Tongue (tissue), 2 donors: Measurements from ENCODE around the gene GALNT13. TPM values are rescaled to one million over a fixed set of nuclear protein-coding genes. Genes with fewer than 3 reads are reported as not detected.

ENCODE experiments used
- DNase-seq: peaks from one replicate; pipeline ENCODE4 v3.0.0-alpha.2; 2015
- total RNA-seq: library from RNA; depleted of rRNA; stranded (reverse); fragments of >200 nt; gene quantifications from one replicate; pipeline ENCODE4 v1.2.3, GENCODE V29; 2014

GALNT13 gene
- total RNA-seq, 1 donor from 2014 or later = 1.1 TPM

DNA sequence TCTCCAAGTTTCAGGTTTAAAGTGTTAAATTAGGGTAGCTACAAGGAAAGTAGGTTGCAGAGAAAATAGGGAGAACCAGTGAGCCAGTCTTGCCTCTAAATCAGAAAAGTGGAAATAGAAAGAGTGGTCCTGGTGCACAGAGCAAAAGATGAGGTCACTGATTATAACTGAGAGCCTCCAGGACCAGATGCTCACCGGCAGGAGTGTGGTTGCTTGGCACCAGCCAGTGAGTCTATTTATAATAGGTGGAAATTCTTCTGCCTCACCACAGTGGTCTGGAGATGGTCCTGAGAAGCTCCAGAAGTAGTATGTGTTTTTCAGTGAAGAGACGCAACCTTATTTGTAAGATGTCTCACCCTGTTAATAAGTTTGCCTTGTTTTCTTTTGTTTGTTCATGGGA lies 452.9 kb downstream of the GALNT13 start:
- DNase-seq = no peak

DNA sequence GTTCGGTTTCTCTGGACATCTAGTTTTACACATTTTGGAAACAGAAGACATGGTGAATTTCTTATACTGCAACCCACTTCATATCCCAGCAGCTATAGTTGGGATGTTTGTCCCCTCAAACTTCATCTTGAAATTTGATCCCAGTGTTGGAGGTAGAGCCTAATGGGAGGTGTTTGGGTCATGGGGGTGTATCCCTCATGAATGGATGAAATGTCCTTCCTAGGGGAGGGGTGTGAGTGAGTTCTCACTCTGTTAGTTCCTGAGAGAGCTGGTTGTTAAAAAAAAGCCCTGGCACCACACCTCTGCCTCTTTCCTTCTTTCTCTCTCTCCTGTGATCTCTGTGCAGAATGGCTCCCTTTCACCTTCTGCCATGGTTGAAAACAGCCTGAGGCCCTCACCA lies 457.8 kb downstream of the GALNT13 start:
- DNase-seq = no peak

GRCh38 chr2:154331784-154332183 lies 460.1 kb downstream of the GALNT13 start:
- DNase-seq = no peak

DNA sequence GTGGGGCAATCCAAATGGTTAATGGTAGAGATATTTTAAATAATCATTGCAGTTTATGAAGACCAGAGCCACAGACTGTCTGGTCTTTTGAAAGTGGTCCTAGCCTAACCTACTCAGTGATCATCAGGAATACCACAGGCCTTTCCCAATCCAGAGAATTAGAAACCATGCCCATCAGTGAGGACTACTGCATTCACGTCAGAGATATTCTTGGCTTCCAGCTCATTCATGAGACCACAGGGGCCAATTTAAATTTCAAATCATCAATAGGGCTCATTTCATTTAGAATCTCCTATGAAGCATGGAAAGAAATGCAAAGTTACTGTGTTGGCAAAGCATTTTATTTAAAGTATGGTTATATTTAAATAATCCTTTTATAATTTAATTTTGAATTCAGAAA lies 464.5 kb downstream of the GALNT13 start:
- no peak for DNase-seq

DNA sequence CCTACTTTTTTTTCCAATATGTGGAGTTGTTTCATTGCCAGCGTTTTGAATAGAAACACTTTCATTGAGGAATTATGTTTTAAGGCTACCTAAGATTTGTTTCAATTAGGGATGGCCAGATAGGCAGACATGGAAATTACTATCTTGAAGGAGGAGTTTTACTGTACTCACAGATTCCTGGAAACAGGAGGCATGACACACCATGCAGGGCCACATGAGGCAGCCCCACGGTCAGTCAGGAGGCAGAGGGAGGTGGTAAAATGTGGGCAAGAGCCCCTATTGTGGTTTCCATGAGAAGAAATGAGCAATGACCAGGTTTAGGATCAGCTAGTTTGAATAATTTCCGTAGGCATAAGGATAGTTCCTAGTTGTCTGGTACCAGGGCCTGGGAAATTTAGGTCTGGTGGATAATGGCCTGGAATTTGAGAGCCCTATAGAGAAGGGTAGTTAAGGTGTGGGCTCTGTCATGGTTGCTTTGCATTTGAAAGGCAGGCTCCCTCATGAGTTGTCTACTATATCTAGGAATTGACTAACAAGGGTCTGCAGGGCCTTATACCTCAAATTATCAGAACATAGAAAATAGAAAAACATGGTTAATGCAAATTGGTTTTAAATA lies 466.7 kb downstream of the GALNT13 start:
- DNase-seq = no peak

DNA sequence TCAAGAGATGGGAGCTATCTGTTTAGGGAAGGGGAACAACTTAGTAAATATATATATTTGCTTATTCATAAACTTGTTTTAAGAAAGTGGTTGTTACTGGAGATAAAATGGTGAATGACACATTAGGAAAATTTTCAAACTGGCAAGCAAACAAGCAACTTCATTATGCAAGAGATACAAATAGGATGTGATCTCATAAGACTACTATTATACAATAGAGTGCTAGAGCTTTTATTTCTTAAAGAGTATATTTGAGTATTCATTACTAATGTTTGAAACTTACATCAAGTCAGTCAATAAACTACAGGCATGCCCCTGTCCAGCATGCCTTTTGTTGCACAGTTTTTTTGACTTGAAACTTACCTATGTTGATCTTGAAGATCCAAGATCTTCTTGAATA lies 471.6 kb downstream of the GALNT13 start:
- no peak for DNase-seq

DNA sequence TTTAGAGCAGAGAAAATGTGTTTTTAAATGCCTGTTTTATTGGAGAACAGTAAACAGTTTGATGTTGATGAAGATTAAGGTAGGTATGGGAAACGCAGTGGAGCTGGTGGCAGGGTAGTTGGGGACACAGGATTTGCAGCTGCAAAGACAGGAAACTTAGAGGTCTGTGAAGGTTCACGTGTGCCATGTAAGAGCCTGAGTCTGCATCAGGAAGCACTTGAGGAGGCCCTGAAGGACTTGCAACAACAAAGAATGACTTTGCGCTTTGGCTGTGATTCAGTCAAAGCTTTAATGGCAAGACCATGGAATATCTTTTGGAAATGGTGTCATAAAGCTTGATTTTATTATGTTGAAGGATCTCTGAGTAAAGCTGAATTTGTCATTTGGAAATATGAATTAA lies 479.2 kb downstream of the GALNT13 start:
- no peak for DNase-seq

DNA sequence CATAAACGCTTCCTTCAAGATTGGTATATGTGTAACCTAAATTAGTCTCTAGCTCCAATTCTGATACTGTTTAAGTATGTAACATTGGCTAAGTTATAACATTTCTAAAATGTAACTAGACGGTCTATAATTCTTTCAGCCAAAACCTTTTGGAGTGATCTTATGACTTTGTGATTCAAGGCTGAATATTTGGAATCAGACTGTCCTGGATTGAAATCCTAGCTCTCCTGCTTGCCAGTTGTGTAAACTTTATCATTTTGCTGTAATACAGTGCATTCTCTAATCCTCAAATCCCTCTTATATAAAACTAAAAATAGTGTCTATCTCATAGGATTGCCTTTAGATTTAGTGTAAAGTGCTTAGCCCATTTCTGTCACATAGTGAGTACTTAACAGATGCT lies 489.6 kb downstream of the GALNT13 start:
- DNase-seq = no peak

DNA sequence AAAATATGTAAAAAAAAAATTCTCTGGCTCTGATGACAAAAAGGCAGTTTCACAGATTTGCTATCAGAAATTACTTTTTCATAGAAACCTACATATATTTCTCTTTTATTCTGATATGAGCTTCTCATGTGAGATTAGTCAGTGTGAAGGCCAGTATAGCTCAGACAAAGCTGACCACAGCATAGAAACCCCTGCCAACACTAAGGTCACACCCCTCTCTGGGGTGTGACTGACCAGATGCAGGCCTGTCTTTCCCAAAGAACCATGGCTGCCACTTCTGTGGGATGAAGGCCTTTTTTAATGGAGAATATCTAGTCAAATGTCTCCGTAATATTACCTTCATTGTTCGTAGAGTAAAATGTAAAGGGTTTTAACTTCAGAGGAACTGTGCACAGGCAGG lies 496.4 kb downstream of the GALNT13 start:
- no peak for DNase-seq

GRCh38 chr2:154370873-154371272 lies 499.2 kb downstream of the GALNT13 start:
- no peak for DNase-seq

DNA sequence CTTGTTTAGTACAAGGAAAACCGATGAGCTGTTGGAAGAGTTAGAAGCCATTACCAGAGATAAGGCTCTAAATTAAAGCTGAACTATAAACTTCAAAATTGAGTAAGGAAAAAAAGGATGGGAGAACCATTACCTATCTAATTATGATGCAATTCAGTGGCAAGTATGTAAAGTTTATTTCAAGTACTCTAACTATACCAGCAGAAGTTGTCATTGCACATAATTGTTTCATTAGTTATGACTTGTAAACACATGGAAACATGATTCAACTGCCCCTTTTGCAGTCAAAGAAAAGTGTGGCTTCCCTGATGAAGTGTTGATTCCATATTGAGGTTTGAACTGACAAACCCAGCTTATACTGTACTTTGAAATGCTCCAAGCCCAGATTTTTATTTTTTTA lies 502.7 kb downstream of the GALNT13 start:
- no peak for DNase-seq

GRCh38 chr2:154375579-154375931 lies 503.8 kb downstream of the GALNT13 start:
- DNase-seq = peak; percentile 72

- peak; percentile 56 for DNase-seq
Observed at GRCh38 chr2:154381931-154382794, 510.4 kb downstream of the GALNT13 start.

- DNase-seq = no peak
Observed at GRCh38 chr2:154386186-154386585, 514.5 kb downstream of the GALNT13 start.

- DNase-seq = no peak
Observed at GRCh38 chr2:154391051-154391450, 519.3 kb downstream of the GALNT13 start.

DNA sequence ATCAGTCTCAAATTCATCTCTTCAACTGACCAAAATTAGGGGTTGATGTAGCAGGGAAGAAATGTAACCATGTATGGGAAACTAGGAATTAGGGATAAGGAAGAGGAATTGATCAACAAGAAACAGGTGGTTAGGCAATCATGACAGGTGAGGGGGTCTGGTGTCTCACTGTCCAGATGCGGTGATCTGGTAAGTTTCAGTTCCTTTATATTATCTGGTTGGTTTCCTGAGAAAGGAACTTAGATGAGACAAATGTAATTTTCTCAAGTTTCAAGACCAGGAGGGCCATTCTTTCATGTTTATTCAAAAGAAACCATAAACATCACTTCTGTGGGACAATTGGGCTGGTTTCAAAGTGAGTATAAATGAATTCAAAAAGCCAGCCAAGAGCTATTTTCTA lies 520.5 kb downstream of the GALNT13 start:
- DNase-seq = no peak

- no peak for DNase-seq
Observed at GRCh38 chr2:154394600-154394999, 522.9 kb downstream of the GALNT13 start.

DNA sequence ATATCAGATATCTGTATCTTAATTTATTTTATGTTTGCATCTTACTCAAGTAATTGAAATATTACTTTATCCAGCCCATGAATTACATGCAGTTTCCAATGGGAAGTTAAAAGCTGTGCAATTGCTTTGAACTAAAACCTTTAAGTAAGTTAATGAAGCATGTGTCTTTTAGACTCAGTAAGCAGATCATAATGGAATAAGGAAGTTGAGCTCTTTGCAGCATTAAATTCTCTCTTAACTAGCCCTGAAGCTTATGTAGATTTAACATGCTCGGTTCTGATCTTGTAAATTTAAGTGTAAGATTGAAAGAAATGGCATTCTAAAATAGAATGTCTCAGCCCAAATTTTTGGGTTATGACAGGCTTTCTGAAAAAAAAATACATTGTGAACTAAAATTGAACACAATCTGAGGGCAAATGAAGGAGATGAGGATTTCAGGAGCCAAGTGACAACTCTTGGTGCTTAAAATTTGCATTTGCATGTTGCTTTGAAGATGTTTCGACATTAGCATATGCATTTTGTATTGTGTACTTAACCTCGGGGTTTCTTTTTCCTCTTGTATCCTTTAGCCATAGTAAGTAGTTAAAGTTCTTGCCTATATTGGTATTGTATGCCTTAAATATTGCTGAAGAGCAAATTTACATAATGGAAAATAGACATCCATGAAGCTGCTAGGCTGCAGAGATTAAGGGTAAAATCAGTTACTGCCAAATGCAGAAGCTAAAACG lies 529.0 kb downstream of the GALNT13 start:
- DNase-seq = no peak

- DNase-seq = peak; percentile 56
Observed at GRCh38 chr2:154402213-154402612, 530.5 kb downstream of the GALNT13 start.

DNA sequence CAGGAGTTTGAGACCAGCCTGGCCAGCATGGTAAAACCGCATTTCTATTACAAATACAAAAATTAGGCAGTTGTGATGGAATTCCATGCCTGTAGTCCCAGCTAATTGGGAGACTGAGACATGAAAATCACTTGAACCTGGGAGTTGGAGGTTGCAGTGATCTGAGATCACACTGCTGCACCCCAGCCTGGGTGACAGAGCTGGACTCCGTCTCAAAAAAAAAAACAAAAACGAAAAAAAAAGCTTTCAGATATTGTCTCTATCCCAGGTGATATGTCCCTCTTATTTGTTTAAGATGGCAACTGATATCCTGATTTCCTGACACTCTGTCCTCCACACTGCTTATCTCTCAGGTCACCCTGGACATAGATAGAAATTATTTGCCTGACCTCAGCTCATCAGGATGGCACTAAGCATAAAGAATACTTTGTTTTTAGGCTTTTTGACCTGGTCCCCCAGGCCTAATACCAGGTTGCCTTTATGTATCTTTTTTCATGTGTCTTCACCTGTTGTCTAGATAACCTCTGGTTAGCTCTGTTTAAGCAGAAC lies 531.6 kb downstream of the GALNT13 start:
- no peak for DNase-seq

- DNase-seq = no peak
Observed at GRCh38 chr2:154408786-154409185, 537.1 kb downstream of the GALNT13 start.

DNA sequence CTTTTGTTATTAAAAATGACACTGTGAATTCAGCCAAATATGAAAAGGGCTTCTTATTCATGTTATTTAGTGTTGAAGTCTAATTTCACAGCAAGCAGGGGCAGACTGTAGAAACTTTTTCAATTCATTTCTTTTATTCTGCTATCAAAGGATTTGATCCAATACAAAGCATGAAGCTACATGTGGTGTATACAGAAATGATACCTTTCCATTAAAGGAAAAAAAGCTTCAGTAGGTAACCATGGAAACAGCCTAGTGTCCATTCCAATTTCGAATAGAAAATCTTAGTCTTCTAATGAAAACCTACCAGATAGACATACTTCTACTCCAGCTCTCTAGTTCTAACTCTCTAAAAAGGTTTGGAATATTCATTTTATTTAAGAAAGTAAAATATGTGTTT lies 550.5 kb downstream of the GALNT13 start:
- no peak for DNase-seq

GRCh38 chr2:154425994-154426393 lies 554.3 kb downstream of the GALNT13 start:
- peak; percentile 32 for DNase-seq
